ENCODE data around the gene SLC11A1. TPM values are rescaled to one million over a fixed set of nuclear protein-coding genes. Genes with fewer than 3 reads are reported as not detected.

SLC11A1 gene
- total RNA-seq, 2 experiments from 2014 or later = 0.57 to 0.78 TPM

DNA sequence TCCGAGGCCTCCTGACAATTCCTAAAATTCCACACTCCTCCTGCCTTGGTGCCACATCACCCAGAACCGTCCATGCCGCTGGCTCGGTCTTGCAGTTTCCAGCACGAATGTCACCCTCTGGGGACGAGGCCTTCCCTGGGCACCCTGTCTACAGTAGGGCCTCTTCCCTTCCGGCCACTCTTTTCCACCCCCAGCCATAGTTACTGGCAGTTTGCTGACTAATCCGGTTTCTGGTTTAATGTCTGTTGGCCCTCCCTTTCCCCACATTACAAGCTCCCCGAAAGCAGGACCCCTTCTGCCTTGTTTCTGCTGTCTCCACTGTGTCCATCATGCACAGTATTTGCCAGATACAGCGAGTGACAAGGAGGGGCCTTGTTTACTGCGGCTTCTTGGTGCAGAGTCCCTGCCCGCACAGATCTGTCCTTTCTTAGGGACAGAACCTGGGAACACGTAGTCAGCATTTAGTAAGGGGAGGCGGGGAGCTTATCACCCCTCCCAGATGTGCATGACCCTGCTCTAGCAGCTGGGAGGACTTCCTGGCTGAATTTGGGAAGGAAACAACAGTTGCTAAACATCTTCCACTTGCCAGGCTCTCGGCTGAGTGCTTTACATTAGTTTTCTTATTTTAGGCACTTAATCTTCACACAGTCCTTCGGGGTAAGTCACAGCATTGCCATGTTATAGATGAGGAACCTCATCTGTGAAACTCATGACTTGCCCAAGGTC lies 49.0 kb upstream of the SLC11A1 start:
- H3K9me3 ChIP-seq (ENCODE audit: low read length) = no peaks in the 10 kb centered on the region
- intact Hi-C loops (cut with micrococcal nuclease; ENCODE audit: unreplicated experiment) = no loop called here
- H3K27ac ChIP-seq (ENCODE audit: low read depth, low read length, poor library complexity, severe bottlenecking) = peak overlapping the region; percentile 100
- ChIA-PET POLR2A (interaction anchor here (0.9 to 4.2 kb wide), 7 partner anchors 8 to 43 kb away, joined by 3 to 28 read pairs (median 9); no protein-coding TSS in a partner anchor), CTCF (ENCODE audit: unreplicated experiment) (interaction anchor here (1.0 kb wide), 1 partner anchor 31 kb away, joined by 3 read pairs; no protein-coding TSS in a partner anchor)
- no peak for TF ChIP-seq EZH2phosphoT487 (IDR thresholded peaks at IDR 0.05; ENCODE audit: borderline replicate concordance, low read depth, low read length)
- TF ChIP-seq, protein P1, sequence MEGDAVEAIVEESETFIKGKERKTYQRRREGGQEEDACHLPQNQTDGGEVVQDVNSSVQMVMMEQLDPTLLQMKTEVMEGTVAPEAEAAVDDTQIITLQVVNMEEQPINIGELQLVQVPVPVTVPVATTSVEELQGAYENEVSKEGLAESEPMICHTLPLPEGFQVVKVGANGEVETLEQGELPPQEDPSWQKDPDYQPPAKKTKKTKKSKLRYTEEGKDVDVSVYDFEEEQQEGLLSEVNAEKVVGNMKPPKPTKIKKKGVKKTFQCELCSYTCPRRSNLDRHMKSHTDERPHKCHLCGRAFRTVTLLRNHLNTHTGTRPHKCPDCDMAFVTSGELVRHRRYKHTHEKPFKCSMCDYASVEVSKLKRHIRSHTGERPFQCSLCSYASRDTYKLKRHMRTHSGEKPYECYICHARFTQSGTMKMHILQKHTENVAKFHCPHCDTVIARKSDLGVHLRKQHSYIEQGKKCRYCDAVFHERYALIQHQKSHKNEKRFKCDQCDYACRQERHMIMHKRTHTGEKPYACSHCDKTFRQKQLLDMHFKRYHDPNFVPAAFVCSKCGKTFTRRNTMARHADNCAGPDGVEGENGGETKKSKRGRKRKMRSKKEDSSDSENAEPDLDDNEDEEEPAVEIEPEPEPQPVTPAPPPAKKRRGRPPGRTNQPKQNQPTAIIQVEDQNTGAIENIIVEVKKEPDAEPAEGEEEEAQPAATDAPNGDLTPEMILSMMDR (conservative IDR thresholded peaks at IDR 0.05; ENCODE audit: low read length) = no peak
- no peaks in the 10 kb centered on the region for H3K36me3 ChIP-seq (ENCODE audit: insufficient read depth, low read length)
- no TSS peak for BruUV-seq (replicated peaks)
- DNase-seq (ENCODE audit: low spot score) = peak; percentile 71
- H4K20me1 ChIP-seq (ENCODE audit: insufficient read depth, low read length) = no peaks in the 10 kb centered on the region
- H3K9me2 ChIP-seq (ENCODE audit: insufficient read depth, low read length) = no peaks in the 10 kb centered on the region
- peak overlapping the region; percentile 7; the same call in 1 of the 2 replicates for H2AFZ ChIP-seq (ENCODE audit: low read length)
- H3K4me3 ChIP-seq (ENCODE audit: low read depth, low read length, poor library complexity, severe bottlenecking) = peak overlapping the region; percentile 59
- peak overlapping the region; percentile 55 for H3K4me2 ChIP-seq (ENCODE audit: low read length)
- peaks cover 85% of the 10 kb centered on the region for H3K4me1 ChIP-seq (ENCODE audit: insufficient read depth, low read length, poor library complexity, severe bottlenecking)
- H3K79me2 ChIP-seq (ENCODE audit: insufficient read depth, low read depth, low read length) = peaks cover 6% of the 10 kb centered on the region; the same call in 1 of the 2 replicates

DNA sequence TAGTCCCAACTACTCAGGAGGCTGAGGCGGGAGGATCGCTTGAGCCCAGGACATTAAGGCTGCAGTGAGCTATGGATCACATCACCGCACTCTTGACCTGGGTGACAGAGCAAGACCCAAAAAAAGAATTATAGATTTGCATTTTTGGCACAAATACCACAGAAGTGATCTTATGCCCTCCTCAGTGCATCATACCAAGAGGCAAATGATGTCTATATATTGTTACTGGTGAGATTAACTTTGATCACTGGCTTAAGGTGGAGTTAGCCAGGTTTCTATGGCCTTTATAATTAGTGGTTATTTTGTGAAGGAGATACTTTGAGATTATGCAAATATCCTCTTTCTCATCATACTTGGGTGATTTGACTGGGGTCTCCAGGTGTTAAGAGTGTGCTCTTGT lies 47.5 kb upstream of the SLC11A1 start:
- peaks cover 76% of the 10 kb centered on the region for H3K4me1 ChIP-seq (ENCODE audit: insufficient read depth, low read length, poor library complexity, severe bottlenecking)
- BruUV-seq (replicated peaks) = no TSS peak
- H2AFZ ChIP-seq (ENCODE audit: low read length) = 0 out of 2 replicates have a peak overlapping the region, but pooled peaks have one; percentile 14
- H3K79me2 ChIP-seq (ENCODE audit: insufficient read depth, low read depth, low read length) = peaks cover 6% of the 10 kb centered on the region; the same call in 1 of the 2 replicates
- no peaks in the 10 kb centered on the region for H3K9me3 ChIP-seq (ENCODE audit: low read length)
- TF ChIP-seq EZH2phosphoT487 (IDR thresholded peaks at IDR 0.05; ENCODE audit: borderline replicate concordance, low read depth, low read length) = no peak
- TF ChIP-seq, protein P1 (conservative IDR thresholded peaks at IDR 0.05; ENCODE audit: low read length) = no peak
- intact Hi-C loops (cut with micrococcal nuclease; ENCODE audit: unreplicated experiment) = loop anchor here (1.0 kb wide), 3 partner anchors 22 to 62 kb away; partner anchors contain the start of gene CATIP
- peak overlapping the region; percentile 55 for H3K4me2 ChIP-seq (ENCODE audit: low read length)
- peak overlapping the region; percentile 59 for H3K4me3 ChIP-seq (ENCODE audit: low read depth, low read length, poor library complexity, severe bottlenecking)
- POLR2A ChIA-PET = interaction anchor here (0.7 to 4.2 kb wide), 13 partner anchors 8 to 44 kb away, joined by 3 to 28 read pairs (median 9); partner anchors contain the start of gene CATIP
- H3K9me2 ChIP-seq (ENCODE audit: insufficient read depth, low read length) = no peaks in the 10 kb centered on the region
- no peaks in the 10 kb centered on the region for H3K36me3 ChIP-seq (ENCODE audit: insufficient read depth, low read length)
- H3K27ac ChIP-seq (ENCODE audit: low read depth, low read length, poor library complexity, severe bottlenecking) = peak overlapping the region; percentile 100
- peak; percentile 88 for DNase-seq (ENCODE audit: low spot score)
- H4K20me1 ChIP-seq (ENCODE audit: insufficient read depth, low read length) = no peaks in the 10 kb centered on the region
- CTCF ChIA-PET (ENCODE audit: unreplicated experiment) = interaction anchor here (0.9 to 1.3 kb wide), 3 partner anchors 22 to 59 kb away, joined by 3 to 6 read pairs (median 4); partner anchors contain the start of gene CATIP

DNA sequence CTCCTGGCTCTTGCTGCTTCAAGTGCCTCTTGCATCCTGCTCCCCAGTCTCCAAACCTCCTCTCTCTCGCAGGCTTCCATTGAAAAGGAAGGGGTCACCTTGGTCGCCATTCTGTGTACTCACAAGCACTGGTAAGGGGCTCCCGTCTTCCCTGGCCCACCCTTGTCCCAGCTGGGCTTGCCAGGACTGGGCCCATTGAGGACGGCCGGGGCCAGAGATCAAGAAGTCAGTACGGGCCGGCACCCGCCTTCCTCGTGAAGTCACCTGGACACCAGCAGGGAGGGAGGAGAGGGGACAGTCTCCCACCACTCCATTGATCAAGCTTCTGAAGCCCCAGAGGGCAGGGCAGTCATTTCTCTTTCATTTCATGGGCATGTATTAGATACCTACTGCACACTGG lies 41.4 kb upstream of the SLC11A1 start:
- POLR2A ChIA-PET = no interaction called here
- Histone ChIP-seq H3K36me3 (ENCODE audit: insufficient read depth, low read length) (peaks cover 21% of the 10 kb centered on the region), H3K9me2 (ENCODE audit: insufficient read depth, low read length) (no peaks in the 10 kb centered on the region), H4K20me1 (ENCODE audit: insufficient read depth, low read length) (no peaks in the 10 kb centered on the region), H3K4me1 (ENCODE audit: insufficient read depth, low read length, poor library complexity, severe bottlenecking) (peaks cover 16% of the 10 kb centered on the region), H2AFZ (ENCODE audit: low read length) (no peak overlapping the region), H3K4me3 (ENCODE audit: low read depth, low read length, poor library complexity, severe bottlenecking) (no peak overlapping the region), H3K9me3 (ENCODE audit: low read length) (no peaks in the 10 kb centered on the region), H3K4me2 (ENCODE audit: low read length) (no peak overlapping the region), H3K27ac (ENCODE audit: low read depth, low read length, poor library complexity, severe bottlenecking) (no peak overlapping the region), H3K79me2 (ENCODE audit: insufficient read depth, low read depth, low read length) (peaks cover 6% of the 10 kb centered on the region; the same call in 1 of the 2 replicates)
- CTCF ChIA-PET (ENCODE audit: unreplicated experiment) = no interaction called here
- no peak for TF ChIP-seq EZH2phosphoT487 (IDR thresholded peaks at IDR 0.05; ENCODE audit: borderline replicate concordance, low read depth, low read length)
- TF ChIP-seq, protein P1 (conservative IDR thresholded peaks at IDR 0.05; ENCODE audit: low read length) = no peak
- no TSS peak for BruUV-seq (replicated peaks)
- intact Hi-C loops (cut with micrococcal nuclease; ENCODE audit: unreplicated experiment) = no loop called here
- no peak for DNase-seq (ENCODE audit: low spot score)
